SKM-1 treated with dmso at 0.1 percent for 144 hours (cell line): ENCODE data around the gene CAMTA1.
"Not testable (repeated sequence)": the region's sequence is repeated elsewhere in the genome, so short reads cannot be mapped to it uniquely, and the experiment has no call there.

Experiments
- DNase-seq: peaks from one replicate; lab custom pipeline; 2025; ENCODE audit not compliant: unreplicated experiment; lab: John Stamatoyannopoulos, UW

Gene CAMTA1

DNA sequence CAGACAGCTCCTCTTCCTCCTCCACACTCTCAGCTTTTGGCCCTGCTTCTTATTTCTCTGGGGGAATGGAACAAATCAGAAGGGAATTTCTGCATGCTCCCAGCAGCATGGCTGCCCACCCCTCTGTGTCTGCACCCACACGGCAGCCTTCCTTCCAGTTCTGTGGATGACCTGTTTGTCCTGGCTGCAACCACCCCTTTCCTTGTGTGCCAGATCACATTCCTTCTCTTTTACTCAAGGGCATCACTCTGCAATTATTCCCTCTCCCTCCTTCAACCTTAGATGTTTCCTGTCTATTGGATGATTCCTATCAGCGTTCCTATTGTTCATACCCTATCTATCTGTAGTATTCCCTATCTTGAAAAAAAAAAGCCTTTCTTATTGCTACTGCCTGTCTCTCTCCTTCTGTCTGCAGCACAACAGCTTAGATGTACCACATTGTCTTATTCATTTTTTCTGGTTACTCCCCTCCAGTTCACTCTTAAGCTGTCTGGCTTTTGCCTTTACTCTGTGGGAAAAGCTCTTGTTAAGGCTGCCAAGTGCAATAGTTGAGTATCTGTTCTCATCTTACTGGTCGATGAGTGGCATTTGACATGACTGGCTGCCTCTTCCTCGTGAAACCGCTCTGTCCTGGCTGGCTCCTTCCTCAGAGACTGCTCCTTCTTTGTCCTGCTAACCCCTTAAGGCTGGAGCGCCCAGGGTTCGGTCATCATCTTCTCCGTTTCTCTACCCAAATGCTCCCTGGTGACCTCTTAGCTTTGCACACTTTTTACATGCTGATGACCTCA lies 351.1 kb downstream of the CAMTA1 start:
- DNase-seq, result no peak

GRCh38 chr1:7140251-7140650 lies 355.0 kb downstream of the CAMTA1 start:
- no peak for DNase-seq

GRCh38 chr1:7145947-7146346 lies 360.7 kb downstream of the CAMTA1 start:
- DNase-seq, result no peak

DNA sequence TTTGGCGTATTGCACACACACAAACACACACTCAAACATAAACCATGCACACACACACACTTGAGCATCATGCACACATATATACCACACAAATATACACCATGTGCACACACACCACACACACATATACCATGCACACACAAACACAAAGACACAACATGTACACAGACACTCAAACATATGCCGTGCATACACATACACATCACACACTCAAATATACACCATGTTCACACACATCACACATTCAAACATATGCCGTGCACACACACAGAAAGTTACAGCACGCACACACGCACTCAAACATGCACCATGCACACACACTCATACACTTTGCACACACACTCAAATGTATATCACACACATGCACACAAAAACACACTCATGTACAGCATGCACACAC lies 361.5 kb downstream of the CAMTA1 start:
- no peak for DNase-seq

- not testable (repeated sequence) for DNase-seq
Observed at GRCh38 chr1:7147581-7148282, 362.5 kb downstream of the CAMTA1 start.

- DNase-seq, result no peak
Observed at GRCh38 chr1:7149080-7149838, 364.0 kb downstream of the CAMTA1 start.

GRCh38 chr1:7150724-7151280 lies 365.5 kb downstream of the CAMTA1 start:
- no peak for DNase-seq

GRCh38 chr1:7151978-7152377 lies 366.7 kb downstream of the CAMTA1 start:
- DNase-seq, result no peak

DNA sequence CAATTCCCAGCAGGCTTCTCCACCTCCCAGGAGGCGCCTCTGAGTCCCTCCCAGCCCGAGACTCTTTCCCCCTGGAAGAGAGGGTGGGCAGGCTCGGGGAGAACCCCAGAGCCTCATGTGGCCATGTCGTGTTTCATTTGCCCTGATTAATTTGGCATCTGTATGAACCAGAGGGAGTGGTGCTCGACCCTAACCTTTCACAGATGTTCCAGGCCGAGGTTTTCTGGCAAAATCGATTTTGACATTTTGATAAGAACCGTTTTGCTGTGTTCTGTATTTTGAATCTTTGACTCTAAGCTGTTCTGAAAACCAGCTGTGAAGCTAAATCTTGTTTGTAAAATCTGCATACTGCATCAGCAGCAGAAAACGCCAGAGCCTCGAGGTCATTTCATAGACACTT lies 367.4 kb downstream of the CAMTA1 start:
- no peak for DNase-seq

DNA sequence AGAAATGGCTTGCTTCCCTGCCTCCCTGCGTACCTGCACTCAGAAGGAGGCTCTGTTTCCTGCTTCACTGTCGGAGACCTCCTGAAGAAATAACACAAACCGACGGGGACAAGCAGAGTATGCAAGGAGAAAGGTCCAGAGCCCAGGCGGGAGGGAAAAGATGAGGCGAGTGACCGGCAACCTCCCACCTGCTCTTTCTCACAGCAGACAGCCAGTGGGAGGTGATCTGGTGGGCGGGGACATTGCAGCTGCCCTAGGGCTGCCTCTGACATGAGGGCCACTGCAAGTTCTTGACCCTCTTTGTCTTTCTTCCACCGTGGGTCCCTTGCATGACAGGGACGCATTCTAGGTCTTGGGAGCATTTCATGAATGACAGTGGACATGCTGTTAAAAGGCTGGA lies 368.2 kb downstream of the CAMTA1 start:
- no peak for DNase-seq

DNA sequence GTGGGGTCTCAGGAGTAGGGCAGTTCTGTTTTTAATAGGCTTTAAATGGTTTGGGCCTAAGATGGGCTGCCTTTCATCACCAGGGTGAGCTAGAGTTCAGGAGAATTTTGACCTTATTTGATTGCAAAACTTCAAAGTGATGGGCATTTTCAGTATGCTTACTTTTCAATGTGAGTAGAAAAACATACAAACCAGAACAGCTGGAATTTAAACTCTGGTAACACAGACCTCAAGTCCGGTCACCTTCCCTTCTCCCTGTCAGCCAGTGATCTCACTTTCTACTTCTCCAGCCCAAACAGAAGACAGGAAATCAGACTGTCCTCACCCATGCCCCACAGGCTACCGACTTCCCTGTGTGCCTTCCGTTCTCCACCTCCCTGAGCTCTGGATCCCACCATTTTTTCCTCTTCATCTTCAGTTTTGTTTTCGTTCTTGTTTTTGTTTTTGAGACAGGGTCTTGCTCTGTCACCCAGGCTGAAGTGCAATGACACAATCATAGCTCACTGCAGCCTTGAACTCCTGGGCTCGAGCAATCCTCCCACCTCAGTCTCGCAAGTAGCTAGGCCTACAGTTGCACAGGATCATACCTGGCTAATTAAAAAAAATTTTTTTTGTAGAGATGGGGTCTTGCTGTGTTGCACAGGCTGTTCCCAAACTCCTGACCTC lies 374.0 kb downstream of the CAMTA1 start:
- DNase-seq, result no peak

DNA sequence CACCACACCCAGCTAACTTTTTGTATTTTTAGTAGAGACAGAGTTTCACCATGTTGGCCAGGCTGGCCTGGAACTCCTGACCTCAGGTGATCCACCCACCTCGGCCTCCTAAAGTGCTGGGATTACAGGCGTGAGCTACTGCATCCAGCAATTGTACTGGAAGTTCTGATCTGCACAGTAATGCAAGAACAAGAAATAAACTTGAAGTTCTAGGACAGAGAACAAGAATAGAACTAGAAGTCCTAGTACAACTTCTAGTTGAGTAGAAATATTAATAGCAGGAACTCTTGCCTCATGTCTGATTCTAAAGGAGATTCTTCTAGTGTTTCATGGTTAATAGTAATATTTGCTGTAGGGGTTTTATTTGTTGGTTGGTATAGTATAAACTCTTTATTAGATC lies 383.3 kb downstream of the CAMTA1 start:
- DNase-seq, result not testable (repeated sequence)

GRCh38 chr1:7171168-7171567 lies 385.9 kb downstream of the CAMTA1 start:
- no peak for DNase-seq

DNA sequence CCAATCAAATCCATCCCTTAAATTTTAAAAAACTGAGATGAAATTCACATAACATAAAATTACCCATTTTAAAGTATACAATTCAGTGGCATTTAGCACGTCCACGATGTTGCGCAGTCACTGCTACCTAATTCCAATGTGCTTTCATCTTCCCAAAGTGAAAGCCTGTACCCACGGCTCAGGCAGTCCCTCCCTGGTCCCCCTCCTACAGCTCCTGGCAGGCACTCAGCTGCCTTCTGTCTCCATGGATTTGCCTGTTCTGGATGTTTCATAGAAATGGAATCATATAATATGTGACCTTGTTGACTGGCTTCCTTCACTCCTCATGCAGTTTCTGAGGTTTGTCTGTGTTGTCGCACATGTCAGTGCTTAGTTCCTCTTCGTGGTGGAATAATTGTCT lies 386.3 kb downstream of the CAMTA1 start:
- no peak for DNase-seq

- no peak for DNase-seq
Observed at GRCh38 chr1:7172804-7173203, 387.6 kb downstream of the CAMTA1 start.

GRCh38 chr1:7174561-7174960 lies 389.3 kb downstream of the CAMTA1 start:
- no peak for DNase-seq

DNA sequence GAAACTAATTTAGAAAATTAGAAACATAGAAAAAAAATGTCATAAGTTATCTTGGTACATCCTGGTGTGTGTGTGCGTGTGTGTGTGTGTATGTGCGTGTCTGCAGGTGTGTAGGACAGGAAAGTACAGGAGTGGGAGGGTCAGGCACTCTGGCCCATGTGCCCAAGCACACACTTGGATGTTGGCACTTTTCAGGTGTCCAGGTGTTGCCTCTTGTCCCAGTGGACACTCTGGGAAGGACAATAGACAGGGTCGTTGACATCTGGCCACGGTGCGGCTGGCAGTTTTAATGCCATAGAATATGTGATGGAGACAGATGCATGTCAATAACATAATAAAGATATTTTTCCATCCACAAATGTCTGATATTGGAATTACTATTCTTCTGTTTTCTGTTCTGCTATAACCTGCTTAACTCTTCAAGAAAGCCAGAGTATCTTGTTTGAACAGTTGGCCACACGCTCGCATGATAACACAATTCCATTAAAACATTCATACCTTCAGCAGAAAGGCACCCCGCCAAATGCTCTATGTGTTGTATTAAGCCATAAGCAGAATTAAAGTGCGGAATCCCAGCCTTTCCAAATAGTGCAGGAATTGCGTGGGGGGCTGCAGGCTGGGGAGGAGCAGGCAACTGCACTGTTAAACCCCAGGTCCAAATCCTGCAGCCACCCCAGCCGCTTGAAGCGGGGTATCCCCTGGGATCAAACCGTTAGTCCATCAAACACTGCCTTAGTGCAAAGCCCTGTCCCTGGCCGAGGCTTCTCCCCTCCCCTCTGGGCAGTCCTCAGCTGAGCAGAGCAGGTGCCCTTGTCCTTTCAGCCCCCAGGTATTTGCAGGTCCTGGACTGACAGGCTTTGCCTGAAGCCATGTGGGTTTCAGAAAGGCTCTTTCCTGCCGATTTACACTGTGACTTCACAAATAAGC lies 390.0 kb downstream of the CAMTA1 start:
- DNase-seq, result no peak

GRCh38 chr1:7177021-7177420 lies 391.8 kb downstream of the CAMTA1 start:
- no peak for DNase-seq

DNA sequence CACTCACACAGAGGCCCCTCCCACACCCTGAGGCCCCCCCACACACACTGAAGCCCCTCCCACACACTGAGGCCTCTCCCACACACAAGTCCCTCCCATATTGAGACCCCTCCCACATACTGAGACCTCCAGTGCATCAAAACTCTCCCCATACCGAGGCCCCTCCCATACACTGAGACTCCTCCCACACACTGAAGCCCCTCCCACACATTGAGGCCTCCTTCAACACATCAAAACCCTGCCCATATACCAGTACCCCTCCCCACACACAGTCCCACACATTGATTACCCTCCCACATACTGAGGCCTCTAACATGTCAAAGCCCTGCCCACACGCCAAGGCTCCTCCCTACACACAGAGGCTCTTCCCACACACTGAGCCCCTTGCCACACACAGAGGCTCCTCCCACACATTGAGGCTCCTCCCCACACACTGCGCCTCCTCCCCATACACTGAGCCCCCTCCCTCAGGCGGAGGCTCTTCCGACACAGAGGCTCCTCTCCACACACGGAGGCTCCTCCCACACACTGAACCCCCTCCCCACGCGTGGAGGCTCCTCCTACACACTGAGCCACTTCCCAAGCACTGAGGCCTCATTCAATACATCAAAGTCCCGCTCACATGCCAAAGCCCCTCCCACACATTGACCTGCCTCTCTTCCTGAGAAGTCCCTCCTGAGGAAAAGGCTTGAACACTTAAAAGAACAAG lies 392.3 kb downstream of the CAMTA1 start:
- no peak for DNase-seq
